IPS-18c (cell line): ENCODE data around the gene DNM2.
"Not testable (repeated sequence)": the region's sequence is repeated elsewhere in the genome, so short reads cannot be mapped to it uniquely, and the experiment has no call there.

Experiments used
- H3K4me3 ChIP-seq: 2 replicates; pipeline ENCODE4 v1.7.0; 2013; ENCODE audit warnings: low read depth, mild to moderate bottlenecking, low read length, moderate library complexity; ENCODE audit not compliant: insufficient read depth
- H3K9me3 ChIP-seq: one replicate; pipeline ENCODE4 v1.6.1; 2013; ENCODE audit warnings: mild to moderate bottlenecking, low read length, moderate library complexity; ENCODE audit not compliant: control insufficient read depth, insufficient read depth

DNM2 gene

DNA sequence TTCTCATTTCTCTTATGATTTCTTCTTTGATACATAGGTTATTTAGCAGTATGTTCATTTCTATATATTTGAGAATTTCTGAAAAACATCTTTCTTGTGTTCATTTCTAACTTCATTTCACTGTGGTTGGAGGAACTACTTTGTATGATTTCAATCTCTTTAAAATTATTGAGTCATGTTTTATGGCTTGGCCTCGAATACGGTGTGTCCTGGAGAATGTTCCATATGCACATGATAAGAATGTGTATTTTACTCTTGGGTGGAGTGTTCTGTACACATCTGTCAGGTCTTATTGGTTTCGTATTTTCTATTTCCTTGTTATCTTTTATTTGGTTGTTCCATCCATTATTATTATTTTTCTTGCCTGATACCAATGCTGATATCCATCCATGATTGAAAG lies 22.9 kb downstream of the DNM2 start:
- H3K9me3 ChIP-seq, result peaks cover 2% of the 10 kb centered on the region
- no peak overlapping the region for H3K4me3 ChIP-seq

DNA sequence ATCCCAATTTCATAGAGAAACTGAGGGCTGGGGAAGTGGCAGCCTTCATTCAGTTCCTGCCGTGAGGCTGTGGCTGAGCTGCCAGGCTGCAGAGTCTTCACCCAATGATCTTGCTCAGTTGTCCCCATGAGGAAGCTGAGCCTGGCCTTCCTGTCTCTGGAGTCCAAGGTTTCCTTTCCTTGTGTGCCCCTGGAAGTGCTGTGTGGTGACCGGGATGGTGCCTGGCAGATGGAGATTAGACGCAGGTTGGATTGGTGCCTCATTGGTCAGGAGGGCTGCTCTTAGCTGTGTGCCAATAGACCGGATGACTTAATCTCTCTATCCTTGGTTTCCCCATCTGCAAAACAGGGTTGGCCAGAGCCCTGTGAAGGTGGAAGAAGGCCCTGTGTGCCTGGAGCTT lies 24.6 kb downstream of the DNM2 start:
- H3K9me3 ChIP-seq, result peaks cover 2% of the 10 kb centered on the region
- H3K4me3 ChIP-seq, result no peak overlapping the region

DNA sequence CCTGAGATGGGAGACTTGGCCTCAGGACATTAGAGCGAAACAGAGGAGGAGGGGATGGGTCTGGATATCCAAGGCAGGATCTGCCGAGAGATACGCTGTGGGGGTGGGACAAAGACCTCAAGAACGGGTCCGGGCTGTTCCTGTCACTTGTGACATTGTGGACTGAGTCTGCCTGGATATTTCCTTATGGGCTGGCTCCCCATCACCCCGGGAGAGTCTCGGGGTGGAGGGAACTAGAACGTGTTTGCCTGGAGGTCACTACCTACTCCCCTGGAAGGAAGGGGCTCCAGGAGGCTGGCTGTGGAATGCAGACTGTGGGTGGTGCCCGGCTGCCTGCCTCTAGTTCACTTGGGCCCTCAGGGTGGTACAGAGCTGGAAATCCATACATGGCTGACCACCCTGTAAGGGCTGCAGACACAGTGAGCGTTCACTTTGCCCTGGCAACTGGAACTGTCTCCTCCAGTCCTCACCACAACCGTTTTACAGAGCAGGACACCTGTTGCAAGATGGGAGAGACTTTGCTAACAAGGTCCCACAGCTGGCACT lies 26.4 kb downstream of the DNM2 start:
- H3K4me3 ChIP-seq, result no peak overlapping the region
- peaks cover 2% of the 10 kb centered on the region for H3K9me3 ChIP-seq

DNA sequence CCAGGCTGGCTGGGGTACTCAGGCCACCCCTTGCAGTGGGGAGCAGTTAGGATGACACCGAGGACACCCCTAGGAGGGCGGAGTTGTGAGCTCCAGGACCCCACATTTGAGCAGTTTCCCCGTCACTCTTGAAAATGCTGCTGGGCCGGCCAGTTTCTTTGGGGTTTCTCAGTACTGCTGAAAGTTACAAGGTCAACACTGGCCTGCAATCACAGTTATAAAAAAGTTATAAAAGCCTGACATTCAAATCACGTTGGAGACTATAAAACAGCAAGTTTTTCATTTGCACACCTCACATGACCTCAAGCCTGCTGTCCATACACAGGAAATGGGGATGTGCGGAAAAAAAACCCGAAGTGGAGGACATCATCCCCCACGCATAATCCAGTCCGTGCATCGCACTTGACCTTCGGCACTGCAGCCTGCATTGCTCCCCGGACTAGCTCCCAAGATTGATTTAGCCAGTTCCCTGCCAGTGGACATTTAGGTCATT lies 27.0 kb downstream of the DNM2 start:
- H3K4me3 ChIP-seq, result no peak overlapping the region
- peaks cover under 1% of the 10 kb centered on the region for H3K9me3 ChIP-seq

GRCh38 chr19:10746437-10746836 lies 28.6 kb downstream of the DNM2 start:
- H3K9me3 ChIP-seq, H3K4me3 ChIP-seq: not testable (repeated sequence)

GRCh38 chr19:10747271-10747670 lies 29.4 kb downstream of the DNM2 start:
- no peak overlapping the region for H3K4me3 ChIP-seq

DNA sequence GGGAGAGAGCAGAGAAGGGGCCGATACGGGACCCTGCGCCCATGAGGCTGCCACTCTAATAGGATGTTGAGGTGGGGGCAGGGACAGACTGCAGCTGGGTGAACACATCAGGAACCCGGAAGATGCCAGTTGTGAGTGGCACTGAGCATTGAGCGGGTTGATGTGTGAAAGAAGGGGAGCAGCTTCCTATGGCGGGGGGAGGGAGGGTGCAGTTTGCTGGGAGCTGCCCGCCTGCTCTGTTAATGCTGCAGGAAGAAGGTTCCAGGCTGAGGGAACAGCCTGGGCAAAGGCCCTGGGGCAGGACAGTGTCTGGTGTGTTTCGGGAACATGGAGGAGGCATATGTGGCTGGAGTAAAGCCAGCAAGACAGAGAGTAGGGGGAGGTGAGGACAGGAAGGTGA lies 29.8 kb downstream of the DNM2 start:
- no peaks in the 10 kb centered on the region for H3K9me3 ChIP-seq
- no peak overlapping the region for H3K4me3 ChIP-seq

More at GRCh38 chr19:10747271-10747670, 29.4 kb downstream of the DNM2 start:
- no peaks in the 10 kb centered on the region for H3K9me3 ChIP-seq

- H3K4me3 ChIP-seq, result no peak overlapping the region
- H3K9me3 ChIP-seq, result no peaks in the 10 kb centered on the region
Observed at GRCh38 chr19:10748195-10748926, 30.5 kb downstream of the DNM2 start.

DNA sequence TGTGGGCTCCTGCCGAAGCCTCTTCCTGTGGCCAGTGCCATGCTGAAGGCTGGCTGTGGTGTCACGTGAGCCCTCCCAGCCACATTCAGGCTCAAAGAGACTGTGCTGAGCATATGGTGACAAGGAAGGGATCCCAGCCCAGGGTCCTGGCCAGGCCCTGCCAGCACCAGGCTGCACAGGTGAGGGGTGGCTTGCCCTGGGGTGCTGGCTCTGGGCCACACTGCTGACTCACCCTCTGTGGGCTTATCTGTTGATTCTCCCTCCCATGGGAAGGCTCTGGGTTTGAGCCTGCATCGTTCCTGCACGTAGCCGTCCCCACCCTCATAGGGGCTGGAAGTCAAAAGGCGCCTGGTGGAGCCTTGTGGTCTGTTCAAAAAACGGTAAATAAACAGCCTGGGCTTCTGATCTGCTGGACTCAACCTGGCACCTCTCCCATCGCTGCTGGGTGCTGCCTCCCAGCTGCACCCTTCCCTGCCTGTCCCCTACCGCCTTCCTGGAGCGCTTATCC lies 31.1 kb downstream of the DNM2 start:
- Histone ChIP-seq H3K4me3 (no peak overlapping the region), H3K9me3 (no peaks in the 10 kb centered on the region)

GRCh38 chr19:10749435-10750384 lies 31.8 kb downstream of the DNM2 start:
- H3K4me3 ChIP-seq, result no peak overlapping the region

DNA sequence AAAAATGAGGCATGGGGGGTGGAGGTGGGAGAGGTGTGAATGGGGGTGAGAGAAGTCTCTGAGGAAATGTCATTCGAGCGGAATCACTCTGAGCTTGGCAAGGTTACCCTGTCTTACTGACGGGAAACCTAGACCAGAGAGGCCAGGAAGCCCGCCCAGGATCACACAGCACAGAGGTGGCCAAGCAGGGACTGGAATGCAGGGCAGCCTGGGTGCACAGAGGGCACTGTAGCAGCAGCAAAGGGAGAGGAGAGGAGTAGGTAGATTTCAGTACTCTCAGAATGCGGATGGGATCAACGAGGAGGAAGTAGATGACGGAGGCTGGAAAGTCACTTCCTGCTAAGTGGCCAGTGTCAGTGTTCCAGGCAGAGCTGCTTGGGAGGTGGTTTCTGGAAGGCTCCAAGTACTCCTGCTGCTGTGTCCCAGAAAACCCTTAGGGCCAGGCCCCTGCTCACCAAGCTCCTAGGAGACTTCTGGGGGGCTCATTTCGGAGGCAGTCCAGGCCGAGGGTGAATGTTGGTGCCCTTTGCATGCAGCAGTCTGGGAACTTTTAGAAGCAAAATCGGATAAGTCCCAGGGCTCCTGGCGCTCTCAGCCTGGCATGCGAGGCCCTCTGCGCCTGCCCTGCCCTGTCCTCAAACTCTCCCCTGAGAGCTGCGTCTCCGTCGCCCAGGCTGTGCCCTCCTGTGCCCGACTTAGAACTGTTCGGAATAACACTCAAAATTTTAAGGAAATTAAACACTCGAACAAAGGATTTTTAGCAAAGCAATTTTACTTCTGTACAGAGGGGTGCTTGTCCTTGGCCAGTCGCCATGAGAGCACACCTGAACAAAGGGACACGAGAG lies 33.5 kb downstream of the DNM2 start:
- no peaks in the 10 kb centered on the region for H3K9me3 ChIP-seq
- H3K4me3 ChIP-seq, result no peak overlapping the region

More at GRCh38 chr19:10749435-10750384, 31.8 kb downstream of the DNM2 start:
- H3K9me3 ChIP-seq, result no peaks in the 10 kb centered on the region

- no peak overlapping the region for H3K4me3 ChIP-seq
- no peaks in the 10 kb centered on the region for H3K9me3 ChIP-seq
Observed at GRCh38 chr19:10752237-10752912, 34.5 kb downstream of the DNM2 start.

DNA sequence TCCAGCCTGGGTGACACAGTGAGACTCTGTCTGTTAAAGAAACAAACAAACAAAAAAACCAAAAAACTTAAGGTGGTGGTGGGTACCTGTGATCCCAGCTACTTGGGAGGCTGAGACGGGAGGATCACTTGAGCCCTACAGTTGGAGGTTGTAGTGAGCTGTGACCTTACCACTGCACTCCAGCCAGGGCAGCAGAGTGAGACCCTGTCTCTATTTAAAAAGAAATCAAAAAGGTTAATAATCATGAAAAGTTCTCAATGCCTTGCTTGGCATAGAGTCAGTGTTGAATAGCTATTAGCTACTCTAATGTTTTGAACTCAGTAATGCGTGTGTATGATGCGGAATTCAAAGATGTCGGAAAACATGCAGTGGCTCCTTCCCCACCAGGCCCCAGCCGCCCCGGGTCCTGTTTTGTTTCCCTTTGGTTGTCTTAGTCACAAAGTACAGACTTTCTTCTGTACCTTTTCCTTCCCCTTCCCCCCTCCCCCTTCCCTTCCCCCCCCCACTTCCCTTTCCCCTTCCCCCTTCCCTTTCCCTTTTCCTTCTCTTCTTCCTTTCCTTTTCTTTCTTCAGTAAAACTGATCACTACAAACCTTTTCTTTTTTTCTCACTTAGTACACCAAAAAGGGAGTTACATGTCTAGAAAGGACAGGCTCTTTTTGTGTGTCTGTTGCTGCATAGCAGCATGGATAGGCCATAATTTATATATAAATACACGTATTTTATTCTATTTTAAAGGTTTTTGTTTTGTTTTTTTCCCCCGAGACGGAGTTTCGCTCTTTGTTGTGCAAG lies 35.2 kb downstream of the DNM2 start:
- no peak overlapping the region for H3K4me3 ChIP-seq
- H3K9me3 ChIP-seq, result no peaks in the 10 kb centered on the region

DNA sequence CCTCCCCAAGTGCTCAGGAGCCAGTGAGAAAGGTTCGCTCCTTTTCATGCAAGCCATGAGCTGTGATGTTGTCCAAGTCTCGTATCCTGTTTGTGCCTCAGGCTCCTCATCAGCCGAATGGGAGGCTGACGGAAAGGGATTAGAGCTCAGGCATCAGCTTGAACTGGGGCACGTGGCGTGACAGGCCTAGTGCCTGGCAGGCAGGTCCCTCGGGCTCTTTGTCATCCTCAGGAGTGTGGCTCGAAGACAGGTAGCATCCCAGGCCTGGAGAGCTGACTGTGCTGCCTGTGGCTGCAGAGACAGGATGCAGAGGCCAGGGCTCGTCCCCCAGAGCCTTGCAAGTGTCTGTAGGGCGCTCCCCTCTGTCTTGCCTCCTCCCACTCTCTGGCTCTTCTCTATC lies 38.5 kb downstream of the DNM2 start:
- Histone ChIP-seq H3K4me3 (no peak overlapping the region), H3K9me3 (no peaks in the 10 kb centered on the region)

GRCh38 chr19:10756791-10757190 lies 38.9 kb downstream of the DNM2 start:
- Histone ChIP-seq H3K4me3 (no peak overlapping the region), H3K9me3 (no peaks in the 10 kb centered on the region)

- H3K4me3 ChIP-seq, H3K9me3 ChIP-seq: not testable (repeated sequence)
Observed at GRCh38 chr19:10758050-10758449, 40.2 kb downstream of the DNM2 start.
